ENCODE data around the gene RGS3. TPM values are rescaled to one million over a fixed set of nuclear protein-coding genes. Genes with fewer than 3 reads are reported as not detected.

The RGS3 gene
- total and polyA plus RNA-seq, 2 of the 13 experiments (the other 11 are each of a cell fraction or from before 2014, with no cell fraction given): 17.1 to 28.8 TPM

GRCh38 chr9:113479174-113479621, 15.7 kb downstream of the RGS3 start:
- no peaks in the 10 kb centered on the region for H3K27me3 ChIP-seq (ENCODE audit: control insufficient read depth in 1 of 2, insufficient read depth in 2 of 2, low read length in 2 of 2)
- peaks cover 11% of the 10 kb centered on the region for H3K4me1 ChIP-seq (ENCODE audit: insufficient read depth, low read length)
- no peak for DNase-seq (ENCODE audit: low spot score)
- intact Hi-C loops (cut with micrococcal nuclease; ENCODE audit: unreplicated experiment) (no loop called here), in situ Hi-C loops (cut with HindIII; ENCODE audit: extremely low pct_ligation_motif_present, low pct_unique_long_range_greater_than_20kb) (no loop called here)
- ATAC-seq: no peak
- no peak overlapping the region for H3K4me2 ChIP-seq (ENCODE audit: low read depth, low read length)
- H4K20me1 ChIP-seq (ENCODE audit: insufficient read depth, low read length): no peaks in the 10 kb centered on the region
- POLR2A ChIA-PET: no interaction called here
- CTCF ChIA-PET (ENCODE audit: low intra/inter-chr PET ratio, low total read pairs): no interaction called here
- peaks cover 8 to 56% of the 10 kb centered on the region in 2 experiments; a peak in 4 of 5 replicates for H3K36me3 ChIP-seq (replicated peaks in 1 of 2; ENCODE audit: control insufficient read depth in 1 of 2, insufficient read depth in 2 of 2, low read length in 2 of 2)
- no TSS peak for BruUV-seq (replicated peaks)
- no peak overlapping the region for H3K4me3 ChIP-seq (replicated peaks in 1 of 3; ENCODE audit: insufficient read depth in 1 of 3, low read depth in 2 of 3, low read length in 3 of 3)
- no peak overlapping the region for H2AFZ ChIP-seq (ENCODE audit: low read length)
- TF ChIP-seq ATAD3A (CRISPR knock-in tag; IDR thresholded peaks at IDR 0.05) (no peak), PHF8 (CRISPR knock-in tag; IDR thresholded peaks at IDR 0.05) (no peak), ZNF652 (CRISPR knock-in tag; IDR thresholded peaks at IDR 0.05; ENCODE audit: borderline replicate concordance, low read depth) (no peak), SETDB1 (CRISPR knock-in tag; IDR thresholded peaks at IDR 0.05; ENCODE audit: borderline replicate concordance) (no peak), MLXIP (CRISPR knock-in tag; IDR thresholded peaks at IDR 0.05; ENCODE audit: borderline replicate concordance) (no peak), PBX3 (CRISPR knock-in tag; IDR thresholded peaks at IDR 0.05; ENCODE audit: borderline replicate concordance) (no peak), ZNF160 (CRISPR knock-in tag; IDR thresholded peaks at IDR 0.05) (no peak), SATB2 (CRISPR knock-in tag; IDR thresholded peaks at IDR 0.05) (no peak), NFE2L1 (CRISPR knock-in tag; IDR thresholded peaks at IDR 0.05; ENCODE audit: borderline replicate concordance) (no peak), ARID5B (CRISPR knock-in tag; IDR thresholded peaks at IDR 0.05) (no peak), ZNF17 (CRISPR knock-in tag; IDR thresholded peaks at IDR 0.05) (no peak), ZNF781 (CRISPR knock-in tag; IDR thresholded peaks at IDR 0.05; ENCODE audit: borderline replicate concordance, not compliant biosample characterization) (no peak)
- H3K79me2 ChIP-seq (ENCODE audit: insufficient read depth, low read length): peaks cover 25% of the 10 kb centered on the region
- WGBS (ENCODE audit: low lambda C conversion rate): 79% methylated on average over 5 of the region's 7 CpGs
- no peak for FAIRE-seq
- no peaks in the 10 kb centered on the region for H3K9me3 ChIP-seq (ENCODE audit: low read length)
- no peak overlapping the region for H3K27ac ChIP-seq (ENCODE audit: extremely low read length, insufficient read depth, low read length)
- no peak overlapping the region for H3K9ac ChIP-seq (ENCODE audit: insufficient read depth, low read depth, low read length)
